OCI-LY7 (cell line): ENCODE measurements around the gene PADI4. TPM values are rescaled to one million over a fixed set of nuclear protein-coding genes. Genes with fewer than 3 reads are reported as not detected.
"Not testable (repeated sequence)": the region's sequence is repeated elsewhere in the genome, so short reads cannot be mapped to it uniquely, and the experiment has no call there.

Experiments
- BruUV-seq: library from RNA; stranded (reverse); fragments of 400-500 nt; replicated peaks from 2 replicates; lab custom pipeline; 2021; lab: Mats Ljungman, UMichigan
- CTCF ChIA-PET: fragments of 300-600 bp; sonication (Branson Sonifier 250); formaldehyde crosslinking; loops from one replicate; lab custom pipeline; 2022; ENCODE audit warnings: antibody characterized with exemption; ENCODE audit not compliant: unreplicated experiment; lab: Charles Lee
- POLR2A ChIA-PET: fragments of 300-600 bp; sonication (Branson Sonifier 250); formaldehyde crosslinking; loops from one replicate; lab custom pipeline; 2022; ENCODE audit warnings: antibody characterized with exemption; lab: Charles Lee
- DNase-seq: peaks from one replicate; pipeline ENCODE4 v3.0.0-alpha.2; 2015; ENCODE audit warnings: low spot score
- H2AFZ ChIP-seq: fragments of 200-600 bp; sonication (generic), shearing (Covaris generic); 2 replicates; pipeline ENCODE4 v1.6.1; 2014; ENCODE audit warnings: mild to moderate bottlenecking, antibody characterized with exemption, low read length, moderate library complexity
- H3K27ac ChIP-seq: fragments of 200-600 bp; sonication (generic); 2 replicates; pipeline ENCODE4 v1.5.1; 2014; ENCODE audit warnings: mixed run types, low read depth, mild to moderate bottlenecking, moderate library complexity, low read length, inconsistent platforms; ENCODE audit not compliant: poor library complexity, severe bottlenecking
- H3K36me3 ChIP-seq: fragments of 200-600 bp; sonication (generic); 2 replicates; pipeline ENCODE4 v1.6.1; 2014; ENCODE audit warnings: mild to moderate bottlenecking, antibody characterized with exemption, low read length, moderate library complexity, mixed read lengths; ENCODE audit not compliant: insufficient read depth
- H3K4me1 ChIP-seq: fragments of 200-600 bp; sonication (generic); 2 replicates; pipeline ENCODE4 v1.5.1; 2014; ENCODE audit warnings: mild to moderate bottlenecking, low read length; ENCODE audit not compliant: insufficient read depth, poor library complexity, severe bottlenecking
- H3K4me2 ChIP-seq: fragments of 200-600 bp; sonication (generic); 2 replicates; pipeline ENCODE4 v1.6.1; 2014; ENCODE audit warnings: mild to moderate bottlenecking, low read length
- H3K4me3 ChIP-seq: fragments of 200-600 bp; sonication (generic); 2 replicates; pipeline ENCODE4 v1.5.1; 2014; ENCODE audit warnings: mild to moderate bottlenecking, low read depth, low read length; ENCODE audit not compliant: poor library complexity, severe bottlenecking
- H3K79me2 ChIP-seq: fragments of 200-600 bp; sonication (generic); 2 replicates; pipeline ENCODE4 v1.6.1; 2016; ENCODE audit warnings: low read depth, mild to moderate bottlenecking, low read length, moderate library complexity, mixed read lengths; ENCODE audit not compliant: insufficient read depth
- H3K9me2 ChIP-seq: fragments of 200-600 bp; sonication (generic); 2 replicates; pipeline ENCODE4 v1.6.1; 2016; ENCODE audit warnings: mild to moderate bottlenecking, low read length, mixed read lengths; ENCODE audit not compliant: insufficient read depth
- H3K9me3 ChIP-seq: fragments of 200-600 bp; sonication (generic); 2 replicates; pipeline ENCODE4 v1.6.1; 2014; ENCODE audit warnings: mild to moderate bottlenecking, mixed run types, low read length, mixed read lengths
- H4K20me1 ChIP-seq: fragments of 200-600 bp; sonication (generic); 2 replicates; pipeline ENCODE4 v1.6.1; 2014; ENCODE audit warnings: mild to moderate bottlenecking, antibody characterized with exemption, low read length, moderate library complexity, mixed read lengths; ENCODE audit not compliant: insufficient read depth
- EZH2phosphoT487 ChIP-seq: fragments of 200-600 bp; sonication (generic); IDR thresholded peaks from 2 replicates; pipeline ENCODE4 v1.6.1; 2018; ENCODE audit warnings: low read depth, borderline replicate concordance, mild to moderate bottlenecking, mixed run types, antibody characterized with exemption, low read length, moderate library complexity, mixed read lengths
- intact Hi-C: fragments of 100-400 bp; cut with micrococcal nuclease; formaldehyde crosslinking; loops from one replicate; pipeline ENCODE4 v1.10.0; 2022; ENCODE audit not compliant: unreplicated experiment
- total RNA-seq, 2 experiments: library from RNA; depleted of rRNA in 1 of 2; stranded (reverse); fragments of >200 nt in 1 of 2; shearing (Covaris generic) in 1 of 2; gene quantifications; 2 replicates each; pipeline ENCODE4 v1.2.3, GENCODE V29; 2014 to 2022
- TF ChIP-seq, protein P1 (sequence below): fragments of 200-600 bp; sonication (generic); conservative IDR thresholded peaks from 2 replicates; pipeline ENCODE4 v1.5.1; 2014; ENCODE audit warnings: mild to moderate bottlenecking, antibody characterized with exemption, low read length, moderate library complexity, mixed read lengths

The PADI4 gene
- total RNA-seq, 2 experiments from 2014 or later = 0.19 TPM; not detected in 1

DNA sequence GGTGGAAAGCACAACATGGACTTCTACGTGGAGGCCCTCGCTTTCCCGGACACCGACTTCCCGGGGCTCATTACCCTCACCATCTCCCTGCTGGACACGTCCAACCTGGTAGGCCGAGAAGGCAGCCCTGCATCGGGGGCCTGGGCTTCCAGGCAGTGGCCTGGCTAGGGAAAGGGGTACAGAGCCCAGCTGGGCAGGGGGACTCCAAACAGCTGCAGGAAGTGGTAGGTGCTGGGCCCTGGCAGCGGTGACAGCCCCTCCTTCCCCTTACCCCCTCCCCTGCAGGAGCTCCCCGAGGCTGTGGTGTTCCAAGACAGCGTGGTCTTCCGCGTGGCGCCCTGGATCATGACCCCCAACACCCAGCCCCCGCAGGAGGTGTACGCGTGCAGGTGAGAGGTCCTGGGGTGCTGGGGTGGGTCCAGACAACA, 34.0 kb downstream of the PADI4 start:
- no peak overlapping the region for H2AFZ ChIP-seq
- POLR2A ChIA-PET = no interaction called here
- no peak overlapping the region for H3K27ac ChIP-seq
- H3K9me3 ChIP-seq = no peaks in the 10 kb centered on the region
- intact Hi-C loops = no loop called here
- H3K4me2 ChIP-seq = no peak overlapping the region
- TF ChIP-seq, protein P1, sequence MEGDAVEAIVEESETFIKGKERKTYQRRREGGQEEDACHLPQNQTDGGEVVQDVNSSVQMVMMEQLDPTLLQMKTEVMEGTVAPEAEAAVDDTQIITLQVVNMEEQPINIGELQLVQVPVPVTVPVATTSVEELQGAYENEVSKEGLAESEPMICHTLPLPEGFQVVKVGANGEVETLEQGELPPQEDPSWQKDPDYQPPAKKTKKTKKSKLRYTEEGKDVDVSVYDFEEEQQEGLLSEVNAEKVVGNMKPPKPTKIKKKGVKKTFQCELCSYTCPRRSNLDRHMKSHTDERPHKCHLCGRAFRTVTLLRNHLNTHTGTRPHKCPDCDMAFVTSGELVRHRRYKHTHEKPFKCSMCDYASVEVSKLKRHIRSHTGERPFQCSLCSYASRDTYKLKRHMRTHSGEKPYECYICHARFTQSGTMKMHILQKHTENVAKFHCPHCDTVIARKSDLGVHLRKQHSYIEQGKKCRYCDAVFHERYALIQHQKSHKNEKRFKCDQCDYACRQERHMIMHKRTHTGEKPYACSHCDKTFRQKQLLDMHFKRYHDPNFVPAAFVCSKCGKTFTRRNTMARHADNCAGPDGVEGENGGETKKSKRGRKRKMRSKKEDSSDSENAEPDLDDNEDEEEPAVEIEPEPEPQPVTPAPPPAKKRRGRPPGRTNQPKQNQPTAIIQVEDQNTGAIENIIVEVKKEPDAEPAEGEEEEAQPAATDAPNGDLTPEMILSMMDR = no peak
- no peak for TF ChIP-seq EZH2phosphoT487
- H3K9me2 ChIP-seq = no peaks in the 10 kb centered on the region
- no peaks in the 10 kb centered on the region for H4K20me1 ChIP-seq
- no peak for DNase-seq
- BruUV-seq = no TSS peak
- no peaks in the 10 kb centered on the region for H3K4me1 ChIP-seq
- no peaks in the 10 kb centered on the region for H3K79me2 ChIP-seq
- H3K4me3 ChIP-seq = no peak overlapping the region
- no peaks in the 10 kb centered on the region for H3K36me3 ChIP-seq
- CTCF ChIA-PET = no interaction called here

DNA sequence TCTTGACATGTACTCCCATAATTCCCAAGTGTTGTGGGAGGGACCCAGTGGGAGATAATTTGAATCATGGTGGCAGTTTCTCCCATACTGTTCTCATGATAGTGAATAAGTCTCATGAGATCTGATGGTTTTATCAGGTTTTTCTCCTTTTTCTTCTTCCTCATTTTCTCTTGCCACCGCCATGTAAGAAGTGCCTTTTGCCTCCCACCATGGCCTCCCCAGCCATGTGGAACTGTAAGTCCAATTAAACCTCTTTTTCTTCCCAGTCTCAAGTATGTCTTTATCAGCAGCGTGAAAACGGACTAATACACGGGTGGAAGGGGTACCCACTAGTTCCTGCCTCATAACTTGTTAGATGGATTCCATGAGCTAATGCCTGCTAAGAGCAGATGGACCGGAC, 37.5 kb downstream of the PADI4 start:
- intact Hi-C loops, H3K9me3 ChIP-seq, H3K27ac ChIP-seq, H2AFZ ChIP-seq, CTCF ChIA-PET, DNase-seq, H4K20me1 ChIP-seq, BruUV-seq, POLR2A ChIA-PET, H3K4me1 ChIP-seq, H3K4me2 ChIP-seq, H3K79me2 ChIP-seq, H3K4me3 ChIP-seq, H3K9me2 ChIP-seq, H3K36me3 ChIP-seq: not testable (repeated sequence)

DNA sequence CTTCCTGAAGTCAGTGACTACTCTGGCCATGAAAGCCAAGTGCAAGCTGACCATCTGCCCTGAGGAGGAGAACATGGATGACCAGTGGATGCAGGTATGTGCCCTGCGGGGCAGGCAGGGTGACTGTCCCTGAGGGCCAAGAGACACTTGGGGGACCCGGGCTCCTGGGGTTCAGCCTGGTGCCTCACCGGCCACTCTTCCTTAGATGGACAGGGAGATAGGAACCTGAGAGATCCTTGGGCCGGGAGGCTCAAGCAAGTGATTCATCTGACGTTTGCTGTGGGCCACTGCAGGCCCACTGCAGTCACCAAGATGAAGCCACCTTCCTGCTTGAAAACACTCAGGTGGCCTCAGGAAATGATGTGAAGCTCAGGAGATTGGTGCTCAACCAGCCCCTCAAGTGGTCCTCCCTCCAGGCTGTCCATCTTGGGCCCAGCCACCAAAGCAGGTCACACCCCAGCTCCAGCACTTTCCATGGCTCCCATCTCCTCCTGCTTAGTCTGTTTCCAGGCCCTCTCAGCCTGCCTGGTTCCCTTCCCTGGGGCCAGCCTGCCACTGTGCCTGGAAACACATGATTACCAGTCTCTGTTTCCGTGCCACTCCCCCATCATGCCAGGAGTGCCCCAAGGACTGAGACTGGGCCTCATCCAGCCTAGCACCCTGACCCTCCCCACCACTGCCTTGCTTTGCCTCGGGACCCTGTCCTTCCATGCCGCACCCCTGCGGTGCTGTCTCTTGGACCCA, 38.2 kb downstream of the PADI4 start:
- no peak for TF ChIP-seq EZH2phosphoT487
- TF ChIP-seq, protein P1 = no peak
- H3K79me2 ChIP-seq = no peaks in the 10 kb centered on the region
- BruUV-seq = no TSS peak
- ChIA-PET POLR2A (no interaction called here), CTCF (no interaction called here)
- H3K4me3 ChIP-seq = no peak overlapping the region
- DNase-seq = no peak
- no peaks in the 10 kb centered on the region for H3K9me3 ChIP-seq
- H3K4me1 ChIP-seq = no peaks in the 10 kb centered on the region
- H3K27ac ChIP-seq = no peak overlapping the region
- no peaks in the 10 kb centered on the region for H4K20me1 ChIP-seq
- no peaks in the 10 kb centered on the region for H3K9me2 ChIP-seq
- H3K36me3 ChIP-seq = no peaks in the 10 kb centered on the region
- H2AFZ ChIP-seq = no peak overlapping the region
- H3K4me2 ChIP-seq = no peak overlapping the region
- intact Hi-C loops = no loop called here
